ENCODE results near the gene MPST. TPM values are rescaled to one million over a fixed set of nuclear protein-coding genes. Genes with fewer than 3 reads are reported as not detected.

MPST gene
- total and polyA plus RNA-seq, 4 donors, result 59.2 to 247 (median 71.7) TPM

GRCh38 chr22:37010174-37010573 is 9.4 kb upstream of the MPST start:
- Histone ChIP-seq H3K4me3 (no peak overlapping the region), H3K9me3 (ENCODE audit: control insufficient read depth in 4 of 4, insufficient read depth in 3 of 4, low read length in 3 of 4) (no peaks in the 10 kb centered on the region), H3K36me3 (ENCODE audit: control insufficient read depth in 4 of 4, insufficient read depth in 4 of 4, low read length in 4 of 4) (no peaks in the 10 kb centered on the region), H3K27me3 (ENCODE audit: control insufficient read depth in 3 of 3, insufficient read depth in 3 of 3, low read length in 2 of 3) (no peaks in the 10 kb centered on the region), H3K9ac (ENCODE audit: insufficient read depth in 1 of 2, low read length in 2 of 2) (no peak overlapping the region), H3K27ac (ENCODE audit: low read depth in 1 of 2, low read length in 1 of 2) (no peak overlapping the region), H3K4me1 (ENCODE audit: control insufficient read depth in 5 of 5, insufficient read depth in 5 of 5, low read length in 5 of 5) (peaks cover 0 to 11% (median 0%) of the 10 kb centered on the region in 5 donors)
- 85 to 89% methylated on average over 4 of the region's 4 CpGs for WGBS, 2 donors
- DNase-seq (no peak), ATAC-seq (ENCODE audit: insufficient read depth, low FRiP score) (no peak)
- TF ChIP-seq CTCF (IDR thresholded peaks at IDR 0.05; ENCODE audit: control extremely low read depth, extremely low read depth), result no peak

DNA sequence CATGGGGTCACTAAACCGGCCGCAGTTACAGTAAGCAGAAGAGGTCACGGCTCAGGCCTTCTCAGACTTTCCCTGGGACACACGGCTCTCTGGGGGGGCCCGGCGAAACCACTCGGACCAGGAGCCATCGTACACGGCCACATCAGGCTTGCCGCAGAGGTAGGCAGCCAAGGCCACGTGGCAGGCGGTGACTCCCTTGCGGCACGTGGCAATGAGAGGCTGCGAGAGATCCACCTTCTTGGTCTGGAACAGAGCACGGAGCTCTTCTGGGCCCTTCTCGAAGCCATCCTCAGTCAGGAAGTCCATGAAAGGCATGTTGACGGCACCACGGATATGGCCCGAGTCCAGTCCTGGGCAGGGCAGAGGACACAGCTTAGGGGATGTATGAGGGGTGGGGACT is 8.6 kb upstream of the MPST start:
- no peak overlapping the region for H3K4me3 ChIP-seq
- TF ChIP-seq CTCF (IDR thresholded peaks at IDR 0.05; ENCODE audit: control extremely low read depth, extremely low read depth), result no peak
- no peak for ATAC-seq (ENCODE audit: insufficient read depth, low FRiP score)
- no peak overlapping the region for H3K27ac ChIP-seq (ENCODE audit: low read depth in 1 of 2, low read length in 1 of 2)
- H3K27me3 ChIP-seq (ENCODE audit: control insufficient read depth in 3 of 3, insufficient read depth in 3 of 3, low read length in 2 of 3), result no peaks in the 10 kb centered on the region
- no peak overlapping the region for H3K9ac ChIP-seq (ENCODE audit: insufficient read depth in 1 of 2, low read length in 2 of 2)
- no peaks in the 10 kb centered on the region for H3K9me3 ChIP-seq (ENCODE audit: control insufficient read depth in 4 of 4, insufficient read depth in 3 of 4, low read length in 3 of 4)
- peaks cover 0 to 13% (median 0%) of the 10 kb centered on the region in 5 donors for H3K4me1 ChIP-seq (ENCODE audit: control insufficient read depth in 5 of 5, insufficient read depth in 5 of 5, low read length in 5 of 5)
- H3K36me3 ChIP-seq (ENCODE audit: control insufficient read depth in 4 of 4, insufficient read depth in 4 of 4, low read length in 4 of 4), result no peaks in the 10 kb centered on the region
- 87 to 91% methylated on average over 20 of the region's 20 CpGs for WGBS, 2 donors
- DNase-seq, result no peak

DNA sequence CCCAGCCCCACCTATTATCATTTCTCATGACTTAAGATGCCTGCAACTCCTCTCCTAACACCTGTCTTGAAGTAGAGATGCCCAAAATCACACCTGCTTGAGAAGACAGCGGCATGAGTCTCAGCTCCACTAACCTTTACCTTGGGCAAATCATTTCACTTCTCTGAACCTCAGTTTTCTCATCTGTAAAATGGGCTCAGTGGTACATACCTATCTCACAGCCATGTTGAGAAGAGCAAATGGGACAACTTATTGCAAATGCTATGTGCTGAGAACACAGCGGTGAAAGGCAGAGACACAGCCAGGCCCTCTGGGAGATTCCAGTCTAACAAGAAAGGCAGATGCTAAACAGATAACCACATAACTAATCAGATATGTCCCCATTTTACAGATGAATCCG is 8.1 kb upstream of the MPST start:
- H3K27me3 ChIP-seq (ENCODE audit: control insufficient read depth in 3 of 3, insufficient read depth in 3 of 3, low read length in 2 of 3), result no peaks in the 10 kb centered on the region
- no peak overlapping the region for H3K4me3 ChIP-seq
- no peak for TF ChIP-seq CTCF (IDR thresholded peaks at IDR 0.05; ENCODE audit: control extremely low read depth, extremely low read depth)
- ATAC-seq (ENCODE audit: insufficient read depth, low FRiP score) (no peak), DNase-seq (no peak)
- no peak overlapping the region for H3K27ac ChIP-seq (ENCODE audit: low read depth in 1 of 2, low read length in 1 of 2)
- peaks cover 0 to 13% (median 2%) of the 10 kb centered on the region in 5 donors for H3K4me1 ChIP-seq (ENCODE audit: control insufficient read depth in 5 of 5, insufficient read depth in 5 of 5, low read length in 5 of 5)
- H3K9me3 ChIP-seq (ENCODE audit: control insufficient read depth in 4 of 4, insufficient read depth in 3 of 4, low read length in 3 of 4), result no peaks in the 10 kb centered on the region
- no peak overlapping the region for H3K9ac ChIP-seq (ENCODE audit: insufficient read depth in 1 of 2, low read length in 2 of 2)
- WGBS, 2 donors, result 94 to 97% methylated on average over 3 of the region's 3 CpGs
- H3K36me3 ChIP-seq (ENCODE audit: control insufficient read depth in 4 of 4, insufficient read depth in 4 of 4, low read length in 4 of 4), result peaks cover 0 to 4% (median 0%) of the 10 kb centered on the region in 4 donors

DNA sequence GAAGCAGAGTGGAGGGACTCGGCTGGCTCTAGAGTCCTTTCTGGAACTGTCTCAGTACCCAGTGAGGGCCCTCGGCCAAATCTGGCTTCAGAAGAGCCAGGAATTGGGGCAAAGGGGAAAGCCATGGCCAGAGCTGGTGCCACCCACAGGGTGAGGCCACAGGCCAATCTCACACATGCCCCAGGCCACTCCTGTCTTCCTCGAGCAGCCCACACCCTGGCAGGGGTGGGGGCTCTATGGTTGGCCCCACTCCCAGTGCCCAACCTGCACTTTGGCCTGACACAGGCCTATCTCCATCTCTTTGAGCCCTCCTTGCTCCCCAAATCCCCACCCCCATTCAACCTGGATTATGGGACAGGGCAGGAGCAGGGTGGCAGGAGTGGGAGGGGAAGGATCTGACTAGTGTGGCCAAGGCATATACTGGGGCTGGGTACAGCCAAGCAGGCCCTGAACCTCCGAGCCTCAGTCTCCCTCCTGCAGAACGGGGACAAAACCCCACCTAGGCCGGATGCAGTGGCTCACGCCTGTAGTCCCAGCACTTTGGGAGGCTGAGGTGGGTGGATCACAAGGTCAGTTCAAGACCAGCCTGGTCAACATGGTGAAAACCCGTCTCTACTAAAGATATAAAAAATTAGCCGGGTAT is 7.2 kb upstream of the MPST start:
- no peak for ATAC-seq (ENCODE audit: insufficient read depth, low FRiP score)

More for the DNA sequence above, 7.2 kb upstream of the MPST start:
- H3K9ac ChIP-seq (ENCODE audit: insufficient read depth in 1 of 2, low read length in 2 of 2), result no peak overlapping the region
- no peak overlapping the region for H3K27ac ChIP-seq (ENCODE audit: low read depth in 1 of 2, low read length in 1 of 2)
- no peak for TF ChIP-seq CTCF (IDR thresholded peaks at IDR 0.05; ENCODE audit: control extremely low read depth, extremely low read depth)
- peaks cover 0 to 18% (median 11%) of the 10 kb centered on the region in 5 donors for H3K4me1 ChIP-seq (ENCODE audit: control insufficient read depth in 5 of 5, insufficient read depth in 5 of 5, low read length in 5 of 5)
- no peaks in the 10 kb centered on the region for H3K27me3 ChIP-seq (ENCODE audit: control insufficient read depth in 3 of 3, insufficient read depth in 3 of 3, low read length in 2 of 3)
- H3K4me3 ChIP-seq, result no peak overlapping the region
- 81 to 94% methylated on average over 8 to 9 of the region's 9 CpGs for WGBS, 2 donors
- peaks cover 0 to 4% (median 0%) of the 10 kb centered on the region in 4 donors for H3K36me3 ChIP-seq (ENCODE audit: control insufficient read depth in 4 of 4, insufficient read depth in 4 of 4, low read length in 4 of 4)
- H3K9me3 ChIP-seq (ENCODE audit: control insufficient read depth in 4 of 4, insufficient read depth in 3 of 4, low read length in 3 of 4), result no peaks in the 10 kb centered on the region
- DNase-seq, result no peak
